HepG2 (cell line): ENCODE data around the gene PRKCD. TPM values are rescaled to one million over a fixed set of nuclear protein-coding genes. Genes with fewer than 3 reads are reported as not detected.
A peak's percentile ranks its signal among the peaks of the same experiment; 100 is the strongest.

Source experiments
- ATAC-seq: fragments of 200-7000 bp; cut with Tn5 transposase; 3 replicates; pipeline ENCODE4 v1.9.1; 2020; ENCODE audit warnings: mild to moderate bottlenecking, moderate library complexity
- BruUV-seq: library from RNA; stranded (reverse); fragments of 400-500 nt; replicated peaks from 2 replicates; lab custom pipeline; 2021; lab: Mats Ljungman, UMichigan
- CTCF ChIA-PET: fragments of 300-600 bp; formaldehyde crosslinking; extraction: SDS; loops from one replicate; lab custom pipeline; 2021; ENCODE audit warnings: low total read pairs, inconsistent platforms, low intra/inter-chr PET ratio; lab: Yijun Ruan, JAX
- POLR2A ChIA-PET: fragments of 350-600 bp; sonication (Branson Sonifier 250); formaldehyde crosslinking; loops from one replicate; lab custom pipeline; 2020; ENCODE audit warnings: antibody characterized with exemption, inconsistent platforms; lab: Yijun Ruan, JAX
- DNase-seq: peaks from one replicate; pipeline ENCODE4 v3.0.0-alpha.2; 2015; ENCODE audit warnings: low spot score
- FAIRE-seq: peaks from 3 replicates; lab custom pipeline; 2011; peaks lifted over from hg19 to GRCh38; lab: Jason Lieb, UNC
- H2AFZ ChIP-seq: one replicate; pipeline ENCODE4 v1.6.1; 2011; ENCODE audit warnings: low read length, inconsistent platforms
- H3K27ac ChIP-seq: fragments of 300-600 bp; 3 replicates; pipeline ENCODE4 v1.8.0; 2011; ENCODE audit warnings: mixed run types, mild to moderate bottlenecking, mixed read lengths, low read length, inconsistent platforms; ENCODE audit not compliant: insufficient read depth; ENCODE audit errors: extremely low read length
- H3K27me3 ChIP-seq, 2 experiments: fragments of 200-600 bp in 1 of 2; 2 replicates in 1 of 2; 3 replicates in 1 of 2; pipeline versions ENCODE4 v1.6.0 to v1.8.0; 2011; ENCODE audit warnings: low read length in 2 of 2, mild to moderate bottlenecking in 2 of 2, moderate library complexity in 2 of 2, inconsistent platforms in 1 of 2; ENCODE audit not compliant: insufficient read depth in 2 of 2, control insufficient read depth in 1 of 2
- H3K36me3 ChIP-seq, 2 experiments: fragments of 200-600 bp in 1 of 2; replicated peaks in 1 of 2; 2 replicates in 1 of 2; 3 replicates in 1 of 2; pipeline versions ENCODE4 v1.5.1 to v1.8.0; 2011; ENCODE audit warnings: low read length in 2 of 2, inconsistent platforms in 1 of 2; ENCODE audit not compliant: insufficient read depth in 2 of 2, control insufficient read depth in 1 of 2
- H3K4me1 ChIP-seq: 2 replicates; pipeline ENCODE4 v1.5.1; 2012; ENCODE audit warnings: low read length, inconsistent platforms; ENCODE audit not compliant: insufficient read depth
- H3K4me2 ChIP-seq: 2 replicates; pipeline ENCODE4 v1.6.0; 2011; ENCODE audit warnings: low read depth, low read length, inconsistent platforms
- H3K4me3 ChIP-seq, 3 experiments: fragments of 200-600 bp in 1 of 3; sonication (generic), shearing (Covaris generic) in 1 of 3; replicated peaks in 1 of 3; 2 replicates each; pipeline ENCODE4 v1.5.1; 2011 to 2016; ENCODE audit warnings: low read length in 3 of 3, inconsistent platforms in 2 of 3, low read depth in 2 of 3, mild to moderate bottlenecking in 2 of 3, control low read depth in 1 of 3, mixed read lengths in 1 of 3; ENCODE audit not compliant: insufficient read depth in 1 of 3
- H3K79me2 ChIP-seq: one replicate; pipeline ENCODE4 v1.6.1; 2011; ENCODE audit warnings: low read length, inconsistent platforms; ENCODE audit not compliant: insufficient read depth
- H3K9ac ChIP-seq: 2 replicates; pipeline ENCODE4 v1.6.0; 2011; ENCODE audit warnings: mild to moderate bottlenecking, low read depth, low read length, inconsistent platforms; ENCODE audit not compliant: insufficient read depth
- H3K9me3 ChIP-seq: 2 replicates; pipeline ENCODE4 v1.5.1; 2012; ENCODE audit warnings: mild to moderate bottlenecking, low read length
- H4K20me1 ChIP-seq: 2 replicates; pipeline ENCODE4 v1.6.0; 2011; ENCODE audit warnings: inconsistent platforms, mild to moderate bottlenecking, low read length, moderate library complexity; ENCODE audit not compliant: insufficient read depth
- CBX1 ChIP-seq: IDR thresholded peaks from one replicate; pipeline ENCODE4 v1.6.1; 2016; ENCODE audit warnings: antibody characterized with exemption, low read depth
- HIVEP1 ChIP-seq: sonication (generic); formaldehyde crosslinking; IDR thresholded peaks from 2 replicates; pipeline ENCODE4 v1.4.0; 2020; ENCODE audit warnings: mild to moderate bottlenecking, missing genetic modification reagents
- HNF4A ChIP-seq: sonication (generic); formaldehyde crosslinking; IDR thresholded peaks from 2 replicates; pipeline ENCODE4 v1.4.0; 2020; ENCODE audit warnings: missing genetic modification reagents
- JUND ChIP-seq: sonication (generic); formaldehyde crosslinking; IDR thresholded peaks from 2 replicates; pipeline ENCODE4 v1.8.0; 2022; ENCODE audit warnings: mild to moderate bottlenecking, missing genetic modification reagents
- MXD4 ChIP-seq: IDR thresholded peaks from 2 replicates; pipeline ENCODE4 v1.6.1; 2016; ENCODE audit warnings: mild to moderate bottlenecking, missing biosample characterization, missing genetic modification reagents
- POLR2G ChIP-seq: fragments of 200-400 bp; formaldehyde crosslinking; IDR thresholded peaks from 2 replicates; pipeline ENCODE4 v1.6.1; 2018; ENCODE audit warnings: mild to moderate bottlenecking, low read depth, low read length, moderate library complexity
- SP1 ChIP-seq, 2 experiments: fragments of 450-650 bp in 1 of 2; sonication (generic) in 1 of 2; formaldehyde crosslinking in 1 of 2; IDR thresholded peaks; 2 replicates each; pipeline versions ENCODE4 v1.4.0 to v1.6.1; 2016 to 2020; ENCODE audit warnings: missing genetic modification reagents in 1 of 2
- ZBTB3 ChIP-seq: sonication (generic); formaldehyde crosslinking; IDR thresholded peaks from 2 replicates; pipeline ENCODE4 v1.4.0; 2020; ENCODE audit warnings: low read depth, mild to moderate bottlenecking, moderate library complexity, missing genetic modification reagents, borderline replicate concordance
- ZNF44 ChIP-seq: sonication (generic); formaldehyde crosslinking; IDR thresholded peaks from 2 replicates; pipeline ENCODE4 v1.5.1; 2020; ENCODE audit warnings: mild to moderate bottlenecking, missing genetic modification reagents
- ZNF720 ChIP-seq: sonication (generic); formaldehyde crosslinking; IDR thresholded peaks from 2 replicates; pipeline ENCODE4 v1.4.0; 2020; ENCODE audit warnings: missing genetic modification reagents
- WGBS: methylation state at CpG from one replicate; pipeline ENCODE4 v1.1.6; 2017; ENCODE audit warnings: low lambda C conversion rate; 5-methylcytosine and 5-hydroxymethylcytosine counted together
- in situ Hi-C: cut with HindIII; loops from 2 replicates; pipeline ENCODE4 v1.10.0; 2017; ENCODE audit warnings: low pct_unique_long_range_greater_than_20kb; ENCODE audit not compliant: extremely low pct_ligation_motif_present
- intact Hi-C: fragments of 100-400 bp; cut with micrococcal nuclease; formaldehyde crosslinking; loops from one replicate; pipeline ENCODE4 v1.10.0; 2022; ENCODE audit not compliant: unreplicated experiment
- polyA plus RNA-seq, 8 experiments: library from polyadenylated mRNA; depleted of rRNA in 3 of 8; stranded (reverse) in 7 of 8; unstranded in 1 of 8; fragments of >200 nt; fragmentation: Illumina TruSeq in 4 of 8; extraction: Trizol in 4 of 8; gene quantifications; 2 replicates each; pipeline versions ENCODE4 v1.2.1 to v1.2.3, GENCODE V29; 2011 to 2016; ENCODE audit warnings: low read depth in 4 of 8, missing spikeins in 1 of 8, mixed read lengths in 1 of 8; ENCODE audit not compliant: insufficient read depth in 1 of 8
- total RNA-seq, 5 experiments: library from RNA; depleted of rRNA; stranded (reverse); fragments of >200 nt; fragmentation: Illumina TruSeq; extraction: Trizol; gene quantifications; 2 replicates each; pipeline ENCODE4 v1.2.3, GENCODE V29; 2016; ENCODE audit warnings: low read depth in 1 of 5
- TF ChIP-seq, protein P1 (sequence below): sonication (generic); formaldehyde crosslinking; IDR thresholded peaks from 2 replicates; pipeline ENCODE4 v1.4.0; 2020; ENCODE audit warnings: missing genetic modification reagents
- TF ChIP-seq, protein P2 (sequence below): sonication (generic); formaldehyde crosslinking; IDR thresholded peaks from 2 replicates; pipeline ENCODE4 v1.4.0; 2020; ENCODE audit warnings: missing genetic modification reagents
- TF ChIP-seq, protein P3 (sequence below): sonication (generic); formaldehyde crosslinking; IDR thresholded peaks from 2 replicates; pipeline ENCODE4 v1.4.0; 2020; ENCODE audit warnings: missing genetic modification reagents

Gene PRKCD
- total and polyA plus RNA-seq, 2 of the 13 experiments (the other 11 are each of a cell fraction or from before 2014, with no cell fraction given), result 1.6 to 40.7 TPM

DNA sequence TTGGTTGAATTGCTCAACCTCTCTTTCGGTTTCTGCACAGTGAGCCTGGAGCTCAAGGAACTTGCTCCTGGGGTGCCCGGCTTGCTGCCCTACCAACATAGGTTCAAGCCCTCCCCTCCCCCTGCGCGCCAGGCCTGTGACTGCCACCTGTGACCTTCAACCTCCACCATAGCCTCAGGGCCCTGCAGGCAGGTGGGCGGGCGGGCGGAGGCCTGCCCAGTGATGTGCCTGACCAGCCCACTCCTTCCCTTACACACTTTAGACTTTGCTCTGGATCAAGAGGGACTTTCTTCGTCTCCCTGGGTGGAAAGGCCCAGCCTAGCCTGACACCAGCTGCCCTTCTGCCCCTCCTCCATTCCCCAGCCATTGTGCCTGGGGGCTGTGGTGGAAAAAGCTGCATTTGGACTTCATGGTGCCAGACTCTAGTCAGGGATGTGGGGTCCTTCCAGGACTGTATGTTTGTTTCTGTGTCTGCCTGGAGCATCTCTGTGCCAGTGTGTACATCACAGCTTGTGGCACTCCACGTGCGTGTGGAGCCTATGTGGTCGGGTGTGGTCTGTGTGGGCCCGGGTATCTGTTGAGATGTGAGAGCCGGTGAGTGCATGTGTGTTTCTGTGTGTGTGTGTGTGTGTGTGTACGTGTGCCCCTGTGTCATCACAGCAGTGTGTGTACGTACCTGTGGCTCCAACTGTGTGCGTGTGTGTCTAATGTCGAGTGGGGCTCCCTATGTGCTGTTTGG lies 9.5 kb downstream of the PRKCD start (continued):
- no peak for TF ChIP-seq JUND (CRISPR knock-in tag)
- TF ChIP-seq, protein P1, sequence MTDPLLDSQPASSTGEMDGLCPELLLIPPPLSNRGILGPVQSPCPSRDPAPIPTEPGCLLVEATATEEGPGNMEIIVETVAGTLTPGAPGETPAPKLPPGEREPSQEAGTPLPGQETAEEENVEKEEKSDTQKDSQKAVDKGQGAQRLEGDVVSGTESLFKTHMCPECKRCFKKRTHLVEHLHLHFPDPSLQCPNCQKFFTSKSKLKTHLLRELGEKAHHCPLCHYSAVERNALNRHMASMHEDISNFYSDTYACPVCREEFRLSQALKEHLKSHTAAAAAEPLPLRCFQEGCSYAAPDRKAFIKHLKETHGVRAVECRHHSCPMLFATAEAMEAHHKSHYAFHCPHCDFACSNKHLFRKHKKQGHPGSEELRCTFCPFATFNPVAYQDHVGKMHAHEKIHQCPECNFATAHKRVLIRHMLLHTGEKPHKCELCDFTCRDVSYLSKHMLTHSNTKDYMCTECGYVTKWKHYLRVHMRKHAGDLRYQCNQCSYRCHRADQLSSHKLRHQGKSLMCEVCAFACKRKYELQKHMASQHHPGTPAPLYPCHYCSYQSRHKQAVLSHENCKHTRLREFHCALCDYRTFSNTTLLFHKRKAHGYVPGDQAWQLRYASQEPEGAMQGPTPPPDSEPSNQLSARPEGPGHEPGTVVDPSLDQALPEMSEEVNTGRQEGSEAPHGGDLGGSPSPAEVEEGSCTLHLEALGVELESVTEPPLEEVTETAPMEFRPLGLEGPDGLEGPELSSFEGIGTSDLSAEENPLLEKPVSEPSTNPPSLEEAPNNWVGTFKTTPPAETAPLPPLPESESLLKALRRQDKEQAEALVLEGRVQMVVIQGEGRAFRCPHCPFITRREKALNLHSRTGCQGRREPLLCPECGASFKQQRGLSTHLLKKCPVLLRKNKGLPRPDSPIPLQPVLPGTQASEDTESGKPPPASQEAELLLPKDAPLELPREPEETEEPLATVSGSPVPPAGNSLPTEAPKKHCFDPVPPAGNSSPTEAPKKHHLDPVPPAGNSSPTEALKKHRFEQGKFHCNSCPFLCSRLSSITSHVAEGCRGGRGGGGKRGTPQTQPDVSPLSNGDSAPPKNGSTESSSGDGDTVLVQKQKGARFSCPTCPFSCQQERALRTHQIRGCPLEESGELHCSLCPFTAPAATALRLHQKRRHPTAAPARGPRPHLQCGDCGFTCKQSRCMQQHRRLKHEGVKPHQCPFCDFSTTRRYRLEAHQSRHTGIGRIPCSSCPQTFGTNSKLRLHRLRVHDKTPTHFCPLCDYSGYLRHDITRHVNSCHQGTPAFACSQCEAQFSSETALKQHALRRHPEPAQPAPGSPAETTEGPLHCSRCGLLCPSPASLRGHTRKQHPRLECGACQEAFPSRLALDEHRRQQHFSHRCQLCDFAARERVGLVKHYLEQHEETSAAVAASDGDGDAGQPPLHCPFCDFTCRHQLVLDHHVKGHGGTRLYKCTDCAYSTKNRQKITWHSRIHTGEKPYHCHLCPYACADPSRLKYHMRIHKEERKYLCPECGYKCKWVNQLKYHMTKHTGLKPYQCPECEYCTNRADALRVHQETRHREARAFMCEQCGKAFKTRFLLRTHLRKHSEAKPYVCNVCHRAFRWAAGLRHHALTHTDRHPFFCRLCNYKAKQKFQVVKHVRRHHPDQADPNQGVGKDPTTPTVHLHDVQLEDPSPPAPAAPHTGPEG (CRISPR knock-in tag), result peak; percentile 39; the same call in 1 of the 2 replicates

DNA sequence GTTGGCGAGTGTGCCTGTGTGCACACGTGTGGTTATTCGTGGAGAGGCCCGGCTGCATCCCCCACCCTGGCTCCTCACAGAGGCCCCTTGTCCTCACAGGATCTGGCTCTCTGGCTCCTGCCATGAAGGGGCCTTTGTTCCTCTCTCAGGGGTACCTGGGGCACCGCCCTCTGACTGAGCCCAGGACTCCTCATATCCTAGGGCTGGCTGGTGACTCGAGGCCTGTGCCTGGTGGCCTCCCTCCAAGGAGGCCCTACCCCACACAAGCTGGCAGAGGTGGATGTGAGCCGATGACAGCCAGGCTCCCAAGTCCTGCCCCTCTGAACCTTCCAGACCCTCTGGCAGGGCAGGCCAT lies 10.0 kb downstream of the PRKCD start:
- Histone ChIP-seq H4K20me1 (no peaks in the 10 kb centered on the region), H3K27ac (peak overlapping the region; percentile 76), H2AFZ (no peak overlapping the region), H3K79me2 (peaks cover 8% of the 10 kb centered on the region), H3K4me3 (peak overlapping the region in 1 of 3 experiments; percentile 42; a peak in 2 of 6 replicates), H3K4me1 (peaks cover 62% of the 10 kb centered on the region), H3K4me2 (peak overlapping the region; percentile 74), H3K27me3 (no peaks in the 10 kb centered on the region), H3K9me3 (no peaks in the 10 kb centered on the region), H3K9ac (peak overlapping the region; percentile 66), H3K36me3 (peaks cover 2 to 16% of the 10 kb centered on the region in 2 experiments; a peak in 3 of 5 replicates)
- WGBS, result no CpG with 5 or more reads among the region's 7 CpGs
- in situ Hi-C loops, result no loop called here
- ChIA-PET CTCF (no interaction called here), POLR2A (interaction anchor here (3.0 to 4.6 kb wide), 2 partner anchors 11 to 20 kb away, joined by 13 to 137 read pairs; partner anchors contain the start of gene PRKCD)
- FAIRE-seq, result peak; percentile 18
- BruUV-seq, result no TSS peak
- DNase-seq, result peak; percentile 88
- intact Hi-C loops, result loop anchor here (5.0 kb wide), 1 partner anchor 39 kb away; the partner anchor contains the start of gene RFT1
- peak; percentile 56 for ATAC-seq
- TF ChIP-seq ZNF44 (CRISPR knock-in tag), result no peak
- TF ChIP-seq MXD4 (CRISPR knock-in tag), result no peak
- TF ChIP-seq, protein P2, sequence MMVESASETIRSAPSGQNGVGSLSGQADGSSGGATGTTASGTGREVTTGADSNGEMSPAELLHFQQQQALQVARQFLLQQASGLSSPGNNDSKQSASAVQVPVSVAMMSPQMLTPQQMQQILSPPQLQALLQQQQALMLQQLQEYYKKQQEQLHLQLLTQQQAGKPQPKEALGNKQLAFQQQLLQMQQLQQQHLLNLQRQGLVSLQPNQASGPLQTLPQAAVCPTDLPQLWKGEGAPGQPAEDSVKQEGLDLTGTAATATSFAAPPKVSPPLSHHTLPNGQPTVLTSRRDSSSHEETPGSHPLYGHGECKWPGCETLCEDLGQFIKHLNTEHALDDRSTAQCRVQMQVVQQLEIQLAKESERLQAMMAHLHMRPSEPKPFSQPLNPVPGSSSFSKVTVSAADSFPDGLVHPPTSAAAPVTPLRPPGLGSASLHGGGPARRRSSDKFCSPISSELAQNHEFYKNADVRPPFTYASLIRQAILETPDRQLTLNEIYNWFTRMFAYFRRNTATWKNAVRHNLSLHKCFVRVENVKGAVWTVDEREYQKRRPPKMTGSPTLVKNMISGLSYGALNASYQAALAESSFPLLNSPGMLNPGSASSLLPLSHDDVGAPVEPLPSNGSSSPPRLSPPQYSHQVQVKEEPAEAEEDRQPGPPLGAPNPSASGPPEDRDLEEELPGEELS (CRISPR knock-in tag), result no peak
- TF ChIP-seq, protein P3, sequence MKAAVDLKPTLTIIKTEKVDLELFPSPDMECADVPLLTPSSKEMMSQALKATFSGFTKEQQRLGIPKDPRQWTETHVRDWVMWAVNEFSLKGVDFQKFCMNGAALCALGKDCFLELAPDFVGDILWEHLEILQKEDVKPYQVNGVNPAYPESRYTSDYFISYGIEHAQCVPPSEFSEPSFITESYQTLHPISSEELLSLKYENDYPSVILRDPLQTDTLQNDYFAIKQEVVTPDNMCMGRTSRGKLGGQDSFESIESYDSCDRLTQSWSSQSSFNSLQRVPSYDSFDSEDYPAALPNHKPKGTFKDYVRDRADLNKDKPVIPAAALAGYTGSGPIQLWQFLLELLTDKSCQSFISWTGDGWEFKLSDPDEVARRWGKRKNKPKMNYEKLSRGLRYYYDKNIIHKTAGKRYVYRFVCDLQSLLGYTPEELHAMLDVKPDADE, result no peak
- 0 out of 2 replicates have a peak, but pooled peaks have one; percentile 8 for TF ChIP-seq HNF4A (CRISPR knock-in tag)
- TF ChIP-seq POLR2G, result peak; percentile 22; the same call in 1 of the 2 replicates
- no peak for TF ChIP-seq CBX1
- TF ChIP-seq ZNF720, result no peak
- no peak for TF ChIP-seq HIVEP1 (CRISPR knock-in tag)
- TF ChIP-seq SP1 (IDR thresholded peaks at IDR 0.05), result no peak
- TF ChIP-seq SP1 (CRISPR knock-in tag; IDR thresholded peaks at IDR 0.05), result 0 out of 2 replicates have a peak, but pooled peaks have one; percentile 38
- TF ChIP-seq ZBTB3 (CRISPR knock-in tag), result no peak
